ENCODE measurements around the gene CIB4.

GRCh38 chr2:26580751-26581150 is 60.4 kb downstream of the CIB4 start:
- TF ChIP-seq EP300 (IDR thresholded peaks at IDR 0.05) (no peak), POLR2AphosphoS5 (IDR thresholded peaks at IDR 0.05) (no peak), CTCF (IDR thresholded peaks at IDR 0.05) (no peak)
